ENCODE measurements around the gene FGD6. TPM values are rescaled to one million over a fixed set of nuclear protein-coding genes. Genes with fewer than 3 reads are reported as not detected.
"Not testable (repeated sequence)": the region's sequence is repeated elsewhere in the genome, so short reads cannot be mapped to it uniquely, and the experiment has no call there.

FGD6 gene
- total RNA-seq, 3 donors from 2014 or later, result 5.6 to 28.0 (median 13.1) TPM

DNA sequence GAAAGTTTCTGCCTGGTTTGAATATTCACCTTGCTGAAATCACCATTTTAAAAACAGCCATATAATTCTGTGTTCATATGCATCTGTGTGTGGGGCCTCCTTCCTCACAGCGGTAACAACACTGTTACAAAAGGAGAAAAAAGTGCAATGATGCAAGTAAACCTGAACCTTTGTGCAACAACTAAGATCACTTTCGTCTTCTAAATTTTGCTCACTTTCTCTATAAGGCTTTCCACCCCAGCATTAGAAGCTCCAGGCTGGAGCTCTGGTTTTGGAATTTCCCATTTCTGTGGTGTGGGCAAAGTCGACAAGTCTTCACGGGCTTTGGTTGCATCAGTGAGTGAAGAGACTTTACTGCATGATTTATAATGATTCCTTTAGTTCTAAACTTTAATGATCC is 18.4 kb downstream of the FGD6 start:
- Histone ChIP-seq H3K27me3 (no peaks in the 10 kb centered on the region), H3K4me1 (no peaks in the 10 kb centered on the region), H3K27ac (no peak overlapping the region), H3K4me3 (no peak overlapping the region), H3K36me3 (no peaks in the 10 kb centered on the region), H3K9me3 (no peaks in the 10 kb centered on the region)
- no peak for DNase-seq (ENCODE audit: low spot score in 2 of 2)
- TF ChIP-seq POLR2A (IDR thresholded peaks at IDR 0.05) (no peak), POLR2AphosphoS5 (IDR thresholded peaks at IDR 0.05) (no peak)
- TF ChIP-seq, protein P1, sequence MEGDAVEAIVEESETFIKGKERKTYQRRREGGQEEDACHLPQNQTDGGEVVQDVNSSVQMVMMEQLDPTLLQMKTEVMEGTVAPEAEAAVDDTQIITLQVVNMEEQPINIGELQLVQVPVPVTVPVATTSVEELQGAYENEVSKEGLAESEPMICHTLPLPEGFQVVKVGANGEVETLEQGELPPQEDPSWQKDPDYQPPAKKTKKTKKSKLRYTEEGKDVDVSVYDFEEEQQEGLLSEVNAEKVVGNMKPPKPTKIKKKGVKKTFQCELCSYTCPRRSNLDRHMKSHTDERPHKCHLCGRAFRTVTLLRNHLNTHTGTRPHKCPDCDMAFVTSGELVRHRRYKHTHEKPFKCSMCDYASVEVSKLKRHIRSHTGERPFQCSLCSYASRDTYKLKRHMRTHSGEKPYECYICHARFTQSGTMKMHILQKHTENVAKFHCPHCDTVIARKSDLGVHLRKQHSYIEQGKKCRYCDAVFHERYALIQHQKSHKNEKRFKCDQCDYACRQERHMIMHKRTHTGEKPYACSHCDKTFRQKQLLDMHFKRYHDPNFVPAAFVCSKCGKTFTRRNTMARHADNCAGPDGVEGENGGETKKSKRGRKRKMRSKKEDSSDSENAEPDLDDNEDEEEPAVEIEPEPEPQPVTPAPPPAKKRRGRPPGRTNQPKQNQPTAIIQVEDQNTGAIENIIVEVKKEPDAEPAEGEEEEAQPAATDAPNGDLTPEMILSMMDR (IDR thresholded peaks at IDR 0.05), result no peak
- intact Hi-C loops (cut with DNase I; ENCODE audit: low total_unique reads), result no loop called here

DNA sequence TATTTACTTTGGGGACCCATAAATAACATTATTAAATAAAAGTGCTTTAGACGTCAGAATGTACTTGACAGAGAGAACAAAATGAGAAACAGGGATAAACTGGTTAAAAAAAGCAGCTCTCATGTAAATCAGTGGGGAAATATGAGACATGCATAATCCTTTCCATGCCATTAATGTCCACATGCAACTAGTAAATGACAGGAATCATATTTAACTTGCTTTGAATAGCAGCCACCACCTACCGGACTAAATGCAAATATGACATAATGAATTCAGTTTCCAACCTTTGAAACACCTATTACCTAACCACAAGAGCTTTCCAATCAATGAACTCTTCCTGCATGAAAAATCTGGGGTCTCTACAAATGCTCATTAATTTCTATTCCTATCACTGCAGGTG is 19.6 kb downstream of the FGD6 start:
- TF ChIP-seq POLR2AphosphoS5 (IDR thresholded peaks at IDR 0.05) (no peak), POLR2A (IDR thresholded peaks at IDR 0.05) (no peak)
- Histone ChIP-seq H3K9me3 (no peaks in the 10 kb centered on the region), H3K27me3 (no peaks in the 10 kb centered on the region), H3K4me1 (no peaks in the 10 kb centered on the region), H3K36me3 (no peaks in the 10 kb centered on the region), H3K27ac (no peak overlapping the region), H3K4me3 (no peak overlapping the region)
- intact Hi-C loops (cut with DNase I; ENCODE audit: low total_unique reads), result no loop called here
- DNase-seq (ENCODE audit: low spot score in 2 of 2), result no peak

DNA sequence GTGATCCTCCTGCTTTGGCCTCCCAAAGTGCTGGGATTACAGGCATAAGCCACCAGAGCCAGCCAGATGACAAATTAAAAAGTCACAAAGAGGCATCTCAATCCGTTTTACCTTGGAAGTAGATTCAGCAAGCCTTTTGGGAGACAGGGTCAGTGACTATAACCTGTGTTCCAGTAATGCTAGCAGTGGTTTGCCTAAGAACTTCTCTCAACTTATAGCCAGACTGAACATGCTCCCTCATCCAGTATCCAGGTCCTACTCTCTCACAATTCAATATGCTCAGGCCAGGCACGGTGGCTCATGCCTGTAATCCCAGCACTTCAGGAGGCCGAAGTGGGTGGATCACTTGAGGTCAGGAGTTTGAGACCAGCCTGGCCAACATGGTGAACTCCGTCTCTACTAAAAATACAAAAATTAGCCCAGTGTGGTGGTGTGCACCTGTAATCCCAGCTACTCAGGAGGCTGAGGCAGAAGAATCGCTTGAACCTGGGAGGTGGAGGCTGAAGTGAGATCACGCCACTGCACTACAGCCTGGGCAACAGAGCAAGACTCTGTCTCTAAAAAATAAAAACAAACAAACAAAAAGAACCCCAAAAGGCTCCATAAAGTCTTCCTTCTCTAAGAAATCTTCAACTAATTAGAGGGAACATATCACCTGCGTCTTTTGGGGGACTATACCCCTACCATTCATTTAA is 20.2 kb downstream of the FGD6 start:
- intact Hi-C loops (cut with DNase I; ENCODE audit: low total_unique reads); H3K27ac ChIP-seq; H3K27me3 ChIP-seq; H3K36me3 ChIP-seq; H3K4me3 ChIP-seq; DNase-seq (ENCODE audit: low spot score in 2 of 2); H3K9me3 ChIP-seq; H3K4me1 ChIP-seq: not testable (repeated sequence)

DNA sequence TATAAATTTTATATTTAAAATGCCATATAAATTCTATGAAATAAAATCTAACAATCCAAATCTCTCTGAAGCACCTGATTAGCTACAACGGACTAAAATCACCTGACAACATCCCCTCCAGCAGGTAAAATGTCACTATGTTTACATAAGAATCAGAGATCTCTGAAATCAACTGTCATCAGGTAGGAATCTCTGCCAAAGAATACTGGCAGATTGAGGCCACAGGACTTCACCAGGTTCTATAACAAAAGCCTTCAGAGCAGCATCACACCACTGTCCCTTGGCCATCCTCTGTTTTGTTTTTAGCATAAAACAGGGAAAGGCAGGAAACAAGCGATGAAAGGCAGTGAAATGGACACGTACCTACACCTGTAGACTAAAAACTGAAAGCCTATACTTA is 22.1 kb downstream of the FGD6 start:
- DNase-seq (ENCODE audit: low spot score in 2 of 2), result no peak
- intact Hi-C loops (cut with DNase I; ENCODE audit: low total_unique reads), result no loop called here

DNA sequence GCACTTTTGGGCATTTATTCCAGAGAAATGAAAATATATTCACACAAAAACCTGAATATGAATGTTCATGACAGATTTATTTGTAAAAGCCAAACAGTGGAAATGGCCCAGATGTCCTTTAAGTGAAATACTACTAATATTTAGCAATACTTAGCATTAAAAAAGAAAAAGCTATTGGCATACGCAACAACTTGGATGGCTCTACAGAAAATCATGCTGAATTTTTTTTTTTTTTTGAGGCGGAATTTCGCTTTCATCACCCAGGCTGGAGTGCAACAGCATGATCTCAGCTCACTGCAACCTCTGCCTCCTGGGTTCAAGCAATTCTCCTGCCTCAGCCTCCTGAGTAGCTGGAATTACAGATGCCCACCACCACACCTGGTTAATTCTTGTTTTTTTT is 24.1 kb downstream of the FGD6 start:
- H3K4me3 ChIP-seq, result no peak overlapping the region
- DNase-seq (ENCODE audit: low spot score in 2 of 2), result no peak
- TF ChIP-seq POLR2AphosphoS5 (IDR thresholded peaks at IDR 0.05), result no peak
- TF ChIP-seq POLR2A (IDR thresholded peaks at IDR 0.05), result no peak
- TF ChIP-seq, protein P1 (IDR thresholded peaks at IDR 0.05), result no peak

More for the DNA sequence above, 22.1 kb downstream of the FGD6 start:
- Histone ChIP-seq H3K9me3 (no peaks in the 10 kb centered on the region), H3K4me1 (no peaks in the 10 kb centered on the region), H3K36me3 (no peaks in the 10 kb centered on the region), H3K27ac (no peak overlapping the region), H3K4me3 (no peak overlapping the region), H3K27me3 (no peaks in the 10 kb centered on the region)
- TF ChIP-seq POLR2A (IDR thresholded peaks at IDR 0.05) (no peak), POLR2AphosphoS5 (IDR thresholded peaks at IDR 0.05) (no peak)
- TF ChIP-seq, protein P1 (IDR thresholded peaks at IDR 0.05), result no peak

DNA sequence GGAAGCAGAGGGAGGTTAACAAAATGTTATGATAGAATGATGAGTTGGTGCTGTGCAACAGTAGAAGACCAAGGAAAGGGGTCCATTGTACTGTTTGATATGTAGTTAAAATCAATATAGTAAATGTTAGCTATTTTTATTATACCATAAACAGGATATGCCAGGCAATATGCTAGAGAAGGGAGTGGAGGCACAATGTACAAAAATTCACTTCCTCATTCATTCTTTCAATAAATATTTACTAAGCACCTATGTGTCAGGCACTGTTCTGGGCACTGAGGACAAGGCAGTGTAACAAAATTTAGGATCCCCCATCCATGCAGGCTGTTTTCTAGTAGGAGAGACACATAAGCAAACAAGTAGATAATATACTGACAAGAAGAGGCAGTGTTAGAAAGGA is 25.0 kb downstream of the FGD6 start:
- Histone ChIP-seq H3K4me1 (no peaks in the 10 kb centered on the region), H3K9me3 (no peaks in the 10 kb centered on the region), H3K4me3 (no peak overlapping the region), H3K27me3 (no peaks in the 10 kb centered on the region), H3K36me3 (no peaks in the 10 kb centered on the region), H3K27ac (no peak overlapping the region)
- intact Hi-C loops (cut with DNase I; ENCODE audit: low total_unique reads), result no loop called here
- no peak for DNase-seq (ENCODE audit: low spot score in 2 of 2)
- TF ChIP-seq POLR2A (IDR thresholded peaks at IDR 0.05), result no peak
- TF ChIP-seq, protein P1 (IDR thresholded peaks at IDR 0.05), result no peak
- no peak for TF ChIP-seq POLR2AphosphoS5 (IDR thresholded peaks at IDR 0.05)

More for the DNA sequence above, 24.1 kb downstream of the FGD6 start:
- Histone ChIP-seq H3K27me3 (no peaks in the 10 kb centered on the region), H3K27ac (no peak overlapping the region), H3K36me3 (no peaks in the 10 kb centered on the region), H3K9me3 (no peaks in the 10 kb centered on the region), H3K4me1 (no peaks in the 10 kb centered on the region)
- intact Hi-C loops (cut with DNase I; ENCODE audit: low total_unique reads), result no loop called here

Data from breast epithelium (tissue), 4 donors.